NT2/D1 (cell line): ENCODE measurements around the gene ERBB4.

Source experiments
- DNase-seq: peaks from one replicate; pipeline ENCODE4 v3.0.0-alpha.2; 2011; ENCODE audit warnings: low read depth, low spot score
- H3K27me3 ChIP-seq: 2 replicates; pipeline ENCODE4 v1.6.0; 2011; ENCODE audit warnings: mild to moderate bottlenecking; ENCODE audit not compliant: insufficient read length, insufficient read depth
- H3K36me3 ChIP-seq: 2 replicates; pipeline ENCODE4 v1.6.1; 2011; ENCODE audit warnings: mild to moderate bottlenecking, low read length, mixed read lengths; ENCODE audit not compliant: insufficient read depth, insufficient read length
- H3K4me1 ChIP-seq: 2 replicates; pipeline ENCODE4 v1.5.1; 2011; ENCODE audit not compliant: insufficient read depth, insufficient read length
- H3K4me3 ChIP-seq: 2 replicates; pipeline ENCODE4 v1.5.1; 2011; ENCODE audit warnings: low read depth; ENCODE audit not compliant: insufficient read length
- H3K9ac ChIP-seq: 2 replicates; pipeline ENCODE4 v1.6.0; 2011; ENCODE audit warnings: low read depth; ENCODE audit not compliant: insufficient read length
- H3K9me3 ChIP-seq: 2 replicates; pipeline ENCODE4 v1.5.1; 2011; ENCODE audit warnings: mild to moderate bottlenecking, low read length; ENCODE audit not compliant: insufficient read depth
- SUZ12 ChIP-seq: IDR thresholded peaks from 2 replicates; pipeline ENCODE4 v1.6.1; 2011; ENCODE audit not compliant: insufficient read length, insufficient read depth; ENCODE audit errors: extremely low read depth
- YY1 ChIP-seq: IDR thresholded peaks from 2 replicates; pipeline ENCODE4 v1.6.1; 2011; ENCODE audit not compliant: insufficient read length, insufficient read depth
- ZNF274 ChIP-seq: IDR thresholded peaks from 2 replicates; pipeline ENCODE4 v1.6.1; 2011; ENCODE audit warnings: mild to moderate bottlenecking, low read depth, low read length

ERBB4 gene

GRCh38 chr2:211413746-211414145 lies 1124.9 kb downstream of the ERBB4 start:
- no peaks in the 10 kb centered on the region for H3K27me3 ChIP-seq
- H3K4me1 ChIP-seq: no peaks in the 10 kb centered on the region
- no peak overlapping the region for H3K4me3 ChIP-seq
- no peak overlapping the region for H3K9ac ChIP-seq
- TF ChIP-seq YY1: no peak
- no peak for TF ChIP-seq ZNF274
- no peak for TF ChIP-seq SUZ12
- DNase-seq: no peak
- H3K9me3 ChIP-seq: no peaks in the 10 kb centered on the region; the same call in 1 of the 2 replicates
- H3K36me3 ChIP-seq: no peaks in the 10 kb centered on the region

DNA sequence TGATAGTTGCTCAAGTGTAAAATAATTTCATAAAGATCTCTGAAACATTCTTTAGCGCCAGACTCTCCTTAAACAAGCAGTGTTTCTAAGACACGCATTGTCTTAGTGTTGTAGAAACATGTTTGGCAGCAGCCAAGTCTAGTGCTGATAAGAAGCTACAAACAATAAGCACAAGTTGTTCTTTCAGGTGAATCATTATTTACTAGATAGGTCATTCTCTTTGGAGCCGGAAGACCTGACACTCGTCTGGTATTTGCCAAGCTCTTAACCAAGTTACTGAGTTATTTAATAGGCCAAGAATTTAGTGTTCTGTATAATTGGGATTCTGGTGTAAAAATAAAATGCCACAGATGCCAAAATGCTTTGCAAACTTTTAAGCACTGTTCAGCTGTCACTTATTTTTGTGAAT lies 1130.1 kb downstream of the ERBB4 start:
- TF ChIP-seq ZNF274 (no peak), SUZ12 (no peak), YY1 (no peak)
- H3K4me1 ChIP-seq: no peaks in the 10 kb centered on the region
- no peaks in the 10 kb centered on the region for H3K9me3 ChIP-seq
- no peak overlapping the region for H3K9ac ChIP-seq
- no peak for DNase-seq
- H3K36me3 ChIP-seq: no peaks in the 10 kb centered on the region
- no peak overlapping the region for H3K4me3 ChIP-seq
- no peaks in the 10 kb centered on the region for H3K27me3 ChIP-seq

- no peak overlapping the region for H3K9ac ChIP-seq
- TF ChIP-seq ZNF274 (no peak), YY1 (no peak), SUZ12 (no peak)
- H3K4me1 ChIP-seq: no peaks in the 10 kb centered on the region
- H3K9me3 ChIP-seq: no peaks in the 10 kb centered on the region
- no peaks in the 10 kb centered on the region for H3K36me3 ChIP-seq
- no peaks in the 10 kb centered on the region for H3K27me3 ChIP-seq
- no peak overlapping the region for H3K4me3 ChIP-seq
- no peak for DNase-seq
Measured at GRCh38 chr2:211407076-211407475, 1131.5 kb downstream of the ERBB4 start.

DNA sequence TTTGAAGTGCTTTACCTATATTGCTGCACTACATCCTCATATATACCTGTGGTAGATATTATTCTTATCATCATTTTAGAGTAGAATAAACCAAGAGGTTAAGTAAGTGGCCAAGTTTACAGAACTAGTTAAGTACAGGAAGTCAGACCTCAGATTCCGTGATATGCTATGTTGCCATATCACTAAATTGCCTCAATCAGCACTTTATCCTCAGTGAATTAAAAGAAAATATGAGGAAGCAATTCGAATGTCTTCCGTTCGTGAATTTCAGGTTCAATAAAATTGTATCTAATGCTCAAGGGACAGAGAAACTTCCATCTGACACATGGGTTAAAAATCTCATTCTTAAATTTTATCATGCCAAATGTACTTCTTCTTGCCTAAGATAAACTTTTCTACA lies 1133.6 kb downstream of the ERBB4 start:
- H3K27me3 ChIP-seq: no peaks in the 10 kb centered on the region
- H3K4me3 ChIP-seq: no peak overlapping the region
- TF ChIP-seq SUZ12: no peak
- no peak for TF ChIP-seq ZNF274
- TF ChIP-seq YY1: no peak
- H3K9ac ChIP-seq: no peak overlapping the region
- no peak for DNase-seq
- no peaks in the 10 kb centered on the region for H3K9me3 ChIP-seq
- no peaks in the 10 kb centered on the region for H3K36me3 ChIP-seq
- H3K4me1 ChIP-seq: no peaks in the 10 kb centered on the region

DNA sequence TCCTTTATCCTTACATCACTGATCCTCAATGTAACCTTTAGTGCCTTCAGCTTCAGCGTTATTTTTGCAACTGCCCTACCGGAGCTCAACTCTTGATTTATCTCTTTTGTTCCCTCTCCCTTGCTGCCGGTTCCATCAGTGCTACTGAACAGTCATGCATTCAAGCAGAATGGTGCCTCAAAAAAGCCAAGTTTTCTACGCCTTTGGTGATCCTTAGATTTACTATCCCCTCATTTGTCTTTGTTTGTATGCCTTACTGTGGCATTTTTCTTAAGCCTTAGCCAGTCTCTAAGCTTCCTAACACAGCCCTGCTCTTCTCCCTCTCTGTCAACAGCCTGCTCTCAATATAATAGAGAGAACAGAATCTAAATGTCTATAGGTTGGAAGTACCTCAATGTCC lies 1134.5 kb downstream of the ERBB4 start:
- no peak for DNase-seq
- Histone ChIP-seq H3K4me1 (no peaks in the 10 kb centered on the region), H3K9ac (no peak overlapping the region), H3K4me3 (no peak overlapping the region), H3K36me3 (no peaks in the 10 kb centered on the region), H3K9me3 (no peaks in the 10 kb centered on the region), H3K27me3 (no peaks in the 10 kb centered on the region)
- TF ChIP-seq ZNF274 (no peak), SUZ12 (no peak), YY1 (no peak)

DNA sequence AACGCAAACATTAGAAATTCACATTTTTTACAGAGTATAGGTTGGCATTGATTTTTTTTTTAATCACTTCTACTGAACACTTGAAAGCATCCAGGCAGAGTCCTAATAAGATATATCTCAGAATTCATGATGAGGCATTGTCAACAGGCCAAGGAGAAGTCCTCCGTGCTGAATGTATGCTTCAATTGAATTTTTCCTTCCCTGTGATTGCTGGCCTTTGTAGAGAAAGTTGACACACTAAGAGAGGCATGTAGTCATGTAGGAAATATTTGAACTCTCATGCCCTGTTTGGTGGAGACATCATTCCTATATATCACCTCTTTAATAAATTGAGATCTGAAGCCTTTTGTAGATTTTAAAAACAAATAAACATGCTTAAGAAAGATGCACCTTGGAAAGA lies 1137.3 kb downstream of the ERBB4 start:
- Histone ChIP-seq H3K27me3 (no peaks in the 10 kb centered on the region), H3K4me1 (no peaks in the 10 kb centered on the region), H3K36me3 (no peaks in the 10 kb centered on the region), H3K9ac (no peak overlapping the region), H3K9me3 (no peaks in the 10 kb centered on the region), H3K4me3 (no peak overlapping the region)
- no peak for DNase-seq
- TF ChIP-seq ZNF274 (no peak), YY1 (no peak), SUZ12 (no peak)

DNA sequence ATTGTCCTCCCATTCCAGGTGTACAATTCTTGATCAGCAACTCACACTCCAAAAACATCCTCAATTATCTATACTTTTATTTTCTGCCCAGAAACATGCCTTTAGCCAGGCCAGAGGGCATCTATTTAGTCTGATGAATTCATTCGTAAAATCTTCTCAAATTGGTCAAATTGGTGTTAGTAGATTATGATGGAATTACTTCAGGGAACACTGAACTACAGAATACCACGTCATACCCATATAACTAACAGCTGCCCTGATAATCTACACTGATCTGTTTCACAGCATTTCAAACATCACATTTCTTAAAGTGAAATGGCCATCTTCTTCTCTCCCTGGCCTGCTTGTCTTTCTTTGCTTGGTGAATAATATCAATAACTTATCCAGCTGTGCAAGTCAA lies 1140.8 kb downstream of the ERBB4 start:
- TF ChIP-seq ZNF274 (no peak), SUZ12 (no peak), YY1 (no peak)
- no peak overlapping the region for H3K9ac ChIP-seq
- no peaks in the 10 kb centered on the region for H3K9me3 ChIP-seq
- no peaks in the 10 kb centered on the region for H3K4me1 ChIP-seq
- no peaks in the 10 kb centered on the region for H3K36me3 ChIP-seq
- no peak overlapping the region for H3K4me3 ChIP-seq
- no peaks in the 10 kb centered on the region for H3K27me3 ChIP-seq
- DNase-seq: no peak

GRCh38 chr2:211396815-211397214 lies 1141.8 kb downstream of the ERBB4 start:
- TF ChIP-seq ZNF274 (no peak), YY1 (no peak), SUZ12 (no peak)
- H3K9ac ChIP-seq: no peak overlapping the region
- H3K4me1 ChIP-seq: no peaks in the 10 kb centered on the region
- H3K9me3 ChIP-seq: no peaks in the 10 kb centered on the region
- no peaks in the 10 kb centered on the region for H3K27me3 ChIP-seq
- H3K36me3 ChIP-seq: no peaks in the 10 kb centered on the region
- no peak overlapping the region for H3K4me3 ChIP-seq
- DNase-seq: no peak
